SK-N-SH (cell line): ENCODE data around the gene RS1. TPM values are rescaled to one million over a fixed set of nuclear protein-coding genes. Genes with fewer than 3 reads are reported as not detected.

Experiments
- CTCF ChIA-PET: fragments of 300-600, 350-600 bp; formaldehyde crosslinking; extraction: SDS; loops from one replicate; lab custom pipeline; 2021; lab: Yijun Ruan, JAX
- POLR2A ChIA-PET: fragments of 350-600 bp; sonication (Branson Sonifier 250); formaldehyde crosslinking; extraction: SDS; loops from one replicate; lab custom pipeline; 2020; ENCODE audit warnings: antibody characterized with exemption, inconsistent platforms; lab: Yijun Ruan, JAX
- DNase-seq: peaks from one replicate; pipeline ENCODE4 v3.0.0; 2012
- H2AFZ ChIP-seq: fragments of 200-600 bp; sonication (generic); 2 replicates; pipeline ENCODE4 v1.8.1; 2016; ENCODE audit warnings: antibody characterized with exemption, mild to moderate bottlenecking, low read depth
- H3F3A ChIP-seq: fragments of 200-600 bp; sonication (generic); replicated peaks from 2 replicates; pipeline ENCODE3; 2016; ENCODE audit warnings: antibody characterized with exemption, mild to moderate bottlenecking; ENCODE audit not compliant: insufficient read depth
- H3K27ac ChIP-seq, 2 experiments: fragments of 200-500 bp in 1 of 2; fragments of 200-600 bp in 1 of 2; sonication (Bioruptor generic) in 1 of 2; sonication (generic), shearing (Covaris generic) in 1 of 2; 2 replicates each; pipeline versions ENCODE4 v1.5.1 to v1.6.1; 2014 to 2016; ENCODE audit warnings: low read depth in 2 of 2, inconsistent platforms in 1 of 2, low read length in 1 of 2, mild to moderate bottlenecking in 1 of 2, mixed read lengths in 1 of 2
- H3K27me3 ChIP-seq: fragments of 200-600 bp; sonication (generic), shearing (Covaris generic); 2 replicates; pipeline ENCODE4 v1.6.1; 2016; ENCODE audit warnings: mixed run types; ENCODE audit not compliant: insufficient read depth
- H3K36me3 ChIP-seq, 2 experiments: fragments of 200-500 bp in 1 of 2; fragments of 200-600 bp in 1 of 2; sonication (Bioruptor generic) in 1 of 2; sonication (generic) in 1 of 2; replicated peaks in 1 of 2; 2 replicates each; pipeline versions ENCODE3 to v1.5.1; 2014 to 2016; ENCODE audit warnings: low read length in 1 of 2, mild to moderate bottlenecking in 1 of 2; ENCODE audit not compliant: insufficient read depth in 2 of 2, control insufficient read depth in 1 of 2
- H3K4me1 ChIP-seq, 2 experiments: fragments of 200-500 bp in 1 of 2; fragments of 200-600 bp in 1 of 2; sonication (Bioruptor generic) in 1 of 2; sonication (generic), shearing (Covaris generic) in 1 of 2; 2 replicates each; pipeline versions ENCODE4 v1.5.1 to v1.6.1; 2014 to 2016; ENCODE audit warnings: low read depth in 1 of 2, low read length in 1 of 2, mixed run types in 1 of 2; ENCODE audit not compliant: insufficient read depth in 2 of 2, control insufficient read depth in 1 of 2
- H3K4me2 ChIP-seq: fragments of 200-600 bp; sonication (generic), shearing (Covaris generic); 2 replicates; pipeline ENCODE4 v1.6.1; 2017; ENCODE audit warnings: mixed run types
- H3K4me3 ChIP-seq, 2 experiments: fragments of 200-500 bp in 1 of 2; fragments of 200-600 bp in 1 of 2; sonication (Bioruptor generic) in 1 of 2; sonication (generic), shearing (Covaris generic) in 1 of 2; 2 replicates each; pipeline versions ENCODE4 v1.5.1 to v1.8.1; 2014 to 2016; ENCODE audit warnings: low read depth in 2 of 2, inconsistent platforms in 1 of 2, low read length in 1 of 2, mild to moderate bottlenecking in 1 of 2, mixed read lengths in 1 of 2, moderate library complexity in 1 of 2
- H3K79me2 ChIP-seq: fragments of 200-600 bp; sonication (generic); 2 replicates; pipeline ENCODE4 v1.8.1; 2017; ENCODE audit warnings: mild to moderate bottlenecking; ENCODE audit not compliant: insufficient read depth
- H3K9ac ChIP-seq: fragments of 200-600 bp; sonication (generic); 2 replicates; pipeline ENCODE4 v1.6.1; 2017; ENCODE audit warnings: mixed run types
- H3K9me2 ChIP-seq: fragments of 200-600 bp; sonication (generic); 2 replicates; pipeline ENCODE4 v1.6.1; 2017; ENCODE audit warnings: mixed run types
- H3K9me3 ChIP-seq: fragments of 200-600 bp; sonication (generic); 2 replicates; pipeline ENCODE4 v1.6.1; 2017; ENCODE audit warnings: mixed run types, mild to moderate bottlenecking, moderate library complexity
- H4K20me1 ChIP-seq: fragments of 200-600 bp; sonication (generic); 2 replicates; pipeline ENCODE4 v1.6.1; 2017; ENCODE audit warnings: mild to moderate bottlenecking, mixed run types; ENCODE audit not compliant: insufficient read depth
- CHD2 ChIP-seq: fragments of 150-350 bp; IDR thresholded peaks from 2 replicates; pipeline ENCODE4 v1.6.1; 2018; ENCODE audit warnings: low read length; ENCODE audit not compliant: partially characterized antibody
- ELF1 ChIP-seq: IDR thresholded peaks from 2 replicates; pipeline ENCODE4 v1.4.0; 2012
- EZH2phosphoT487 ChIP-seq: fragments of 200-600 bp; sonication (generic); IDR thresholded peaks from 2 replicates; pipeline ENCODE4 v1.6.1; 2017; ENCODE audit warnings: low read depth, mixed run types, mild to moderate bottlenecking, antibody characterized with exemption, moderate library complexity, borderline replicate concordance
- FOXM1 ChIP-seq: IDR thresholded peaks from 2 replicates; pipeline ENCODE4 v1.4.0; 2012; ENCODE audit warnings: low read depth, mild to moderate bottlenecking
- IRF3 ChIP-seq: fragments of 150-350 bp; IDR thresholded peaks from 2 replicates; pipeline ENCODE4 v1.6.1; 2016; ENCODE audit warnings: mild to moderate bottlenecking, low read depth, low read length
- JUND ChIP-seq: IDR thresholded peaks from 2 replicates; pipeline ENCODE4 v1.4.0; 2012
- MAX ChIP-seq: IDR thresholded peaks from 2 replicates; pipeline ENCODE4 v1.4.0; 2012; ENCODE audit warnings: low read depth
- MXI1 ChIP-seq: IDR thresholded peaks from 2 replicates; pipeline ENCODE4 v1.6.1; 2012; ENCODE audit warnings: mild to moderate bottlenecking, low read depth, low read length, improper control_type of control experiment
- NRF1 ChIP-seq: IDR thresholded peaks from 2 replicates; pipeline ENCODE4 v1.6.1; 2012; ENCODE audit warnings: low read depth, mild to moderate bottlenecking, low read length
- PBX3 ChIP-seq: IDR thresholded peaks from 2 replicates; pipeline ENCODE4; 2012
- REST ChIP-seq: IDR thresholded peaks from 2 replicates; pipeline ENCODE4 v1.6.1; 2012; ENCODE audit warnings: mild to moderate bottlenecking, low read depth, low read length, moderate library complexity
- SIN3A ChIP-seq: IDR thresholded peaks from 2 replicates; pipeline ENCODE4 v1.6.1; 2012; ENCODE audit warnings: low read depth, mild to moderate bottlenecking, low read length, moderate library complexity, borderline replicate concordance
- TAF1 ChIP-seq: IDR thresholded peaks from 2 replicates; pipeline ENCODE4 v1.6.1; 2012; ENCODE audit warnings: low read depth, mild to moderate bottlenecking, low read length, moderate library complexity, borderline replicate concordance
- TCF12 ChIP-seq: IDR thresholded peaks from 2 replicates; pipeline ENCODE4 v1.4.0; 2012
- TEAD4 ChIP-seq: IDR thresholded peaks from 2 replicates; pipeline ENCODE4 v1.4.0; 2012; ENCODE audit warnings: mild to moderate bottlenecking, borderline replicate concordance; ENCODE audit not compliant: insufficient read depth
- YY1 ChIP-seq: IDR thresholded peaks from 2 replicates; pipeline ENCODE4 v1.4.0; 2012; ENCODE audit warnings: low read depth, mild to moderate bottlenecking
- whole genome bisulfite sequencing: methylation state at CpG from one replicate; pipeline ENCODE4 v1.1.6; 2017; ENCODE audit warnings: low lambda C conversion rate; 5-methylcytosine and 5-hydroxymethylcytosine counted together
- polyA plus RNA-seq, 3 experiments: library from polyadenylated mRNA; depleted of rRNA; stranded (reverse); fragments of >200 nt; gene quantifications; 2 replicates each; pipeline ENCODE4 v1.2.3, GENCODE V29; 2012
- TF ChIP-seq, protein P1 (sequence below): fragments of 150-350 bp; IDR thresholded peaks from 2 replicates; pipeline ENCODE4 v1.6.1; 2017; ENCODE audit warnings: antibody characterized with exemption, low read length, low read depth, borderline replicate concordance

Gene RS1
- polyA plus RNA-seq, 1 of the 3 experiments (the other 2 are of a cell fraction): not detected

DNA sequence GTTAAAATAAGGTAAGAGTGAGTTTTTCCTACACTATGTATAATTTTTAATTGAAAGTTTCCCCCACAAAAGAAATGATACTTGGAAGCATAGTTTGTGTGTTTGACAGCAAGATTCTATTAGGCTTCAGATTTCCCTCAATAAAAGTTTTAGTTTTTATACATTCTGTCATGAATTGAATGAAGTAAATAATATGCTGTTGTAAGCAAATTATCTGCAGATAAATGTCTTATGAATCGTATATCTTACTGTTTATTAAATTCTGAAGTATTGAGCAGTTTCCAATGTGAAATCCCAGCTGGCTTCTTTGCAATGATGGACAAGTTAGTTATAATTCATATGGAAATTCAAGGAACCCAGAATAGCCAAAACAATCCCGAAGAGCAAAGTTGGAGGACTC, 33.5 kb downstream of the RS1 start:
- Histone ChIP-seq H3K27ac (no peak overlapping the region), H3K79me2 (no peaks in the 10 kb centered on the region), H3K4me2 (no peak overlapping the region), H3K9me3 (no peaks in the 10 kb centered on the region), H3K9me2 (no peaks in the 10 kb centered on the region), H3K9ac (no peak overlapping the region), H2AFZ (no peak overlapping the region), H3K27me3 (no peaks in the 10 kb centered on the region), H3K36me3 (peaks cover 3 to 12% of the 10 kb centered on the region in 2 experiments), H3F3A (no peaks in the 10 kb centered on the region), H4K20me1 (no peaks in the 10 kb centered on the region), H3K4me1 (peaks cover 0 to 7% of the 10 kb centered on the region in 2 experiments; a peak in 1 of 4 replicates), H3K4me3 (no peak overlapping the region)
- no peak for DNase-seq
- POLR2A ChIA-PET: no interaction called here
- no peak for TF ChIP-seq TCF12
- WGBS: 55% methylated on average over 2 of the region's 2 CpGs
- CTCF ChIA-PET: no interaction called here

GRCh38 chrX:18630934-18631333, 41.0 kb downstream of the RS1 start:
- no peak for DNase-seq
- H3K79me2 ChIP-seq: no peaks in the 10 kb centered on the region
- H3K27me3 ChIP-seq: no peaks in the 10 kb centered on the region
- no peaks in the 10 kb centered on the region for H3K9me3 ChIP-seq
- no peak overlapping the region for H2AFZ ChIP-seq
- H3F3A ChIP-seq: no peaks in the 10 kb centered on the region
- WGBS: 53% methylated on average over 8 of the region's 8 CpGs
- H3K4me3 ChIP-seq: no peak overlapping the region
- H3K9me2 ChIP-seq: no peaks in the 10 kb centered on the region
- ChIA-PET POLR2A (no interaction called here), CTCF (interaction anchor here (1.4 kb wide), 1 partner anchor 13 kb away, joined by 5 read pairs; no protein-coding TSS in a partner anchor)
- peaks cover 0 to 4% of the 10 kb centered on the region in 2 experiments; a peak in 1 of 4 replicates for H3K4me1 ChIP-seq
- H4K20me1 ChIP-seq: no peaks in the 10 kb centered on the region
- no peak overlapping the region for H3K4me2 ChIP-seq
- H3K27ac ChIP-seq: no peak overlapping the region
- no peak for TF ChIP-seq YY1
- TF ChIP-seq ELF1: no peak
- TF ChIP-seq JUND: no peak
- TF ChIP-seq TAF1: no peak
- TF ChIP-seq MXI1: no peak
- TF ChIP-seq TEAD4: no peak
- no peak for TF ChIP-seq EZH2phosphoT487
- TF ChIP-seq, protein P1, sequence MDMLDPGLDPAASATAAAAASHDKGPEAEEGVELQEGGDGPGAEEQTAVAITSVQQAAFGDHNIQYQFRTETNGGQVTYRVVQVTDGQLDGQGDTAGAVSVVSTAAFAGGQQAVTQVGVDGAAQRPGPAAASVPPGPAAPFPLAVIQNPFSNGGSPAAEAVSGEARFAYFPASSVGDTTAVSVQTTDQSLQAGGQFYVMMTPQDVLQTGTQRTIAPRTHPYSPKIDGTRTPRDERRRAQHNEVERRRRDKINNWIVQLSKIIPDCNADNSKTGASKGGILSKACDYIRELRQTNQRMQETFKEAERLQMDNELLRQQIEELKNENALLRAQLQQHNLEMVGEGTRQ: no peak
- TF ChIP-seq PBX3: no peak
- no peak for TF ChIP-seq MAX
- TF ChIP-seq SIN3A: no peak
- no peak for TF ChIP-seq IRF3
- TF ChIP-seq NRF1: no peak
- no peak for TF ChIP-seq CHD2
- TF ChIP-seq REST: no peak
- TF ChIP-seq FOXM1: no peak
- TF ChIP-seq TCF12: no peak
- H3K36me3 ChIP-seq: peaks cover 3 to 18% of the 10 kb centered on the region in 2 experiments
- H3K9ac ChIP-seq: no peak overlapping the region
